ENCODE results near the gene AGBL3. TPM values are rescaled to one million over a fixed set of nuclear protein-coding genes. Genes with fewer than 3 reads are reported as not detected.
A peak's percentile ranks its signal among the peaks of the same experiment; 100 is the strongest.

Gene AGBL3
- total and polyA plus RNA-seq, 9 of the 15 experiments (the other 6 are each of a cell fraction or from before 2014, with no cell fraction given): 0.54 to 2.9 (median 1.7) TPM

DNA sequence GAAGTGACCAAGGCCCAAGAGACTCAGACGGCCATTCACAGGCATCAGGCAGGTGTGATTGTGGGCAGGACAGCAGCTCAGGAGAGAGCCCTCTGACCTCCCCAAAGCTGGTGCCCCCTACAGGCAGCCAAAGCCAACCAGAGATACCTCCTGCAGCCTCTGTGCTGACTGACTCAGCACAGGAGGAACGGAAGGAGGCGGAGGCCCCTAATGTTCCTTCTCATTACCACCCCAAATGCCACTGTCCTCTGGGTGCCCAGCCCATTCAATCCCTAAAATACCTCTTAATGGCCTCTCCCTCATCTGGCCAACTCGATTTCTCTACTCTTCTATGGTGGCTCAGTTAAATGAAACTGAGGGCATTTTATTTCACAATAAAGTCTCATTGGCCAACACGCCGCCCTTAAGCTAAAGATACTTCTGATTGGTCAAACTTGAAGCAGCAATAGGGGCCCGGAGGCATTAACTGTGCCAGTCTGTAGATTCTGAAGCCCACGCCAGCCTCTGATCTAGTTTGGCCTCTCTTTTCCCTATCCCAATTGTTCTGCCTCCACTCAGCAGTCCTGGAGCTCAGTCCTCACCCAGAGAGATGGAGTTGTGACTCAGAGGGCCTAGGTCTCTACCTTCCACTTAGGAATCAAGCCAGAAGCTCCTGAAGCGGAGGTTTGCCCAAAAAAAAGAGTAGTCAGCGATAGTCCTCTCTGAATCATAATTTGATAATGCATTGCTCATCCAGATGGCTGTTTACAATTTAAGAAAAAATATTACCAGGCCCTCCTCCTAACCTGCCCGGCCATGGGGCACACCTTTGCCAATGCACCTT, 183.0 kb downstream of the AGBL3 start (continued):
- TF ChIP-seq, protein P1, sequence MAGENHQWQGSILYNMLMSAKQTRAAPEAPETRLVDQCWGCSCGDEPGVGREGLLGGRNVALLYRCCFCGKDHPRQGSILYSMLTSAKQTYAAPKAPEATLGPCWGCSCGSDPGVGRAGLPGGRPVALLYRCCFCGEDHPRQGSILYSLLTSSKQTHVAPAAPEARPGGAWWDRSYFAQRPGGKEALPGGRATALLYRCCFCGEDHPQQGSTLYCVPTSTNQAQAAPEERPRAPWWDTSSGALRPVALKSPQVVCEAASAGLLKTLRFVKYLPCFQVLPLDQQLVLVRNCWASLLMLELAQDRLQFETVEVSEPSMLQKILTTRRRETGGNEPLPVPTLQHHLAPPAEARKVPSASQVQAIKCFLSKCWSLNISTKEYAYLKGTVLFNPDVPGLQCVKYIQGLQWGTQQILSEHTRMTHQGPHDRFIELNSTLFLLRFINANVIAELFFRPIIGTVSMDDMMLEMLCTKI (IDR thresholded peaks at IDR 0.05; ENCODE audit: partially characterized antibody): no peak
- TF ChIP-seq HDGF (IDR thresholded peaks at IDR 0.05) (peak; percentile 61; the same call in 1 of the 2 replicates), FOXJ2 (tag; IDR thresholded peaks at IDR 0.05) (no peak), ZNF239 (CRISPR knock-in tag; IDR thresholded peaks at IDR 0.05) (no peak), ESRRA (IDR thresholded peaks at IDR 0.05; ENCODE audit: borderline replicate concordance, low read depth) (0 out of 2 replicates have a peak, but pooled peaks have one; percentile 19), ZNF197 (CRISPR knock-in tag; IDR thresholded peaks at IDR 0.05; ENCODE audit: low read depth) (no peak), ZNF174 (CRISPR knock-in tag; IDR thresholded peaks at IDR 0.05) (no peak), ELF4 (CRISPR knock-in tag; IDR thresholded peaks at IDR 0.05) (no peak), MTA2 (IDR thresholded peaks at IDR 0.05; ENCODE audit: low read depth) (no peak), NONO (IDR thresholded peaks at IDR 0.05; ENCODE audit: low read depth in 2 of 2, low read length in 1 of 2) (0 out of 4 replicates have a peak, but pooled peaks of 1 of the 2 experiments have one; percentile 47)
- TF ChIP-seq, protein P2, sequence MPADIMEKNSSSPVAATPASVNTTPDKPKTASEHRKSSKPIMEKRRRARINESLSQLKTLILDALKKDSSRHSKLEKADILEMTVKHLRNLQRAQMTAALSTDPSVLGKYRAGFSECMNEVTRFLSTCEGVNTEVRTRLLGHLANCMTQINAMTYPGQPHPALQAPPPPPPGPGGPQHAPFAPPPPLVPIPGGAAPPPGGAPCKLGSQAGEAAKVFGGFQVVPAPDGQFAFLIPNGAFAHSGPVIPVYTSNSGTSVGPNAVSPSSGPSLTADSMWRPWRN (IDR thresholded peaks at IDR 0.05; ENCODE audit: low read depth): no peak
- TF ChIP-seq, protein P3, sequence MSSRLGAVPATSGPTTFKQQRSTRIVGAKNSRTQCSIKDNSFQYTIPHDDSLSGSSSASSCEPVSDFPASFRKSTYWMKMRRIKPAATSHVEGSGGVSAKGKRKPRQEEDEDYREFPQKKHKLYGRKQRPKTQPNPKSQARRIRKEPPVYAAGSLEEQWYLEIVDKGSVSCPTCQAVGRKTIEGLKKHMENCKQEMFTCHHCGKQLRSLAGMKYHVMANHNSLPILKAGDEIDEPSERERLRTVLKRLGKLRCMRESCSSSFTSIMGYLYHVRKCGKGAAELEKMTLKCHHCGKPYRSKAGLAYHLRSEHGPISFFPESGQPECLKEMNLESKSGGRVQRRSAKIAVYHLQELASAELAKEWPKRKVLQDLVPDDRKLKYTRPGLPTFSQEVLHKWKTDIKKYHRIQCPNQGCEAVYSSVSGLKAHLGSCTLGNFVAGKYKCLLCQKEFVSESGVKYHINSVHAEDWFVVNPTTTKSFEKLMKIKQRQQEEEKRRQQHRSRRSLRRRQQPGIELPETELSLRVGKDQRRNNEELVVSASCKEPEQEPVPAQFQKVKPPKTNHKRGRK (tag; IDR thresholded peaks at IDR 0.05): no peak
- TF ChIP-seq, protein P4, sequence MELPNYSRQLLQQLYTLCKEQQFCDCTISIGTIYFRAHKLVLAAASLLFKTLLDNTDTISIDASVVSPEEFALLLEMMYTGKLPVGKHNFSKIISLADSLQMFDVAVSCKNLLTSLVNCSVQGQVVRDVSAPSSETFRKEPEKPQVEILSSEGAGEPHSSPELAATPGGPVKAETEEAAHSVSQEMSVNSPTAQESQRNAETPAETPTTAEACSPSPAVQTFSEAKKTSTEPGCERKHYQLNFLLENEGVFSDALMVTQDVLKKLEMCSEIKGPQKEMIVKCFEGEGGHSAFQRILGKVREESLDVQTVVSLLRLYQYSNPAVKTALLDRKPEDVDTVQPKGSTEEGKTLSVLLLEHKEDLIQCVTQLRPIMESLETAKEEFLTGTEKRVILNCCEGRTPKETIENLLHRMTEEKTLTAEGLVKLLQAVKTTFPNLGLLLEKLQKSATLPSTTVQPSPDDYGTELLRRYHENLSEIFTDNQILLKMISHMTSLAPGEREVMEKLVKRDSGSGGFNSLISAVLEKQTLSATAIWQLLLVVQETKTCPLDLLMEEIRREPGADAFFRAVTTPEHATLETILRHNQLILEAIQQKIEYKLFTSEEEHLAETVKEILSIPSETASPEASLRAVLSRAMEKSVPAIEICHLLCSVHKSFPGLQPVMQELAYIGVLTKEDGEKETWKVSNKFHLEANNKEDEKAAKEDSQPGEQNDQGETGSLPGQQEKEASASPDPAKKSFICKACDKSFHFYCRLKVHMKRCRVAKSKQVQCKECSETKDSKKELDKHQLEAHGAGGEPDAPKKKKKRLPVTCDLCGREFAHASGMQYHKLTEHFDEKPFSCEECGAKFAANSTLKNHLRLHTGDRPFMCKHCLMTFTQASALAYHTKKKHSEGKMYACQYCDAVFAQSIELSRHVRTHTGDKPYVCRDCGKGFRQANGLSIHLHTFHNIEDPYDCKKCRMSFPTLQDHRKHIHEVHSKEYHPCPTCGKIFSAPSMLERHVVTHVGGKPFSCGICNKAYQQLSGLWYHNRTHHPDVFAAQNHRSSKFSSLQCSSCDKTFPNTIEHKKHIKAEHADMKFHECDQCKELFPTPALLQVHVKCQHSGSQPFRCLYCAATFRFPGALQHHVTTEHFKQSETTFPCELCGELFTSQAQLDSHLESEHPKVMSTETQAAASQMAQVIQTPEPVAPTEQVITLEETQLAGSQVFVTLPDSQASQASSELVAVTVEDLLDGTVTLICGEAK (IDR thresholded peaks at IDR 0.05): no peak
- TF ChIP-seq, protein P4 (CRISPR knock-in tag; IDR thresholded peaks at IDR 0.05): no peak
